Tibial nerve (tissue), 4 donors: Measurements from ENCODE around the gene TRPV5.

ENCODE experiments used
- EP300 ChIP-seq, 2 donors: sonication (generic); formaldehyde crosslinking; IDR thresholded peaks; one replicate each; pipeline ENCODE4 v1.6.1; 2017; ENCODE audit warnings: antibody characterized with exemption in 2 of 2, mild to moderate bottlenecking in 1 of 2
- POLR2A ChIP-seq, 2 donors: fragments of 450-650 bp; IDR thresholded peaks; one replicate each; pipeline ENCODE4 v1.6.1; 2017; ENCODE audit warnings: antibody characterized with exemption in 2 of 2, mild to moderate bottlenecking in 2 of 2, moderate library complexity in 2 of 2
- TF ChIP-seq, protein P1 (sequence below), 5 experiments: fragments of 200-600 bp in 3 of 5; fragments of 450-650 bp in 2 of 5; sonication (generic) in 3 of 5; IDR thresholded peaks; one replicate each; pipeline ENCODE4 v1.5.1; 2016 to 2019; ENCODE audit warnings: antibody characterized with exemption in 5 of 5, mild to moderate bottlenecking in 3 of 5, moderate library complexity in 2 of 5

DNA sequence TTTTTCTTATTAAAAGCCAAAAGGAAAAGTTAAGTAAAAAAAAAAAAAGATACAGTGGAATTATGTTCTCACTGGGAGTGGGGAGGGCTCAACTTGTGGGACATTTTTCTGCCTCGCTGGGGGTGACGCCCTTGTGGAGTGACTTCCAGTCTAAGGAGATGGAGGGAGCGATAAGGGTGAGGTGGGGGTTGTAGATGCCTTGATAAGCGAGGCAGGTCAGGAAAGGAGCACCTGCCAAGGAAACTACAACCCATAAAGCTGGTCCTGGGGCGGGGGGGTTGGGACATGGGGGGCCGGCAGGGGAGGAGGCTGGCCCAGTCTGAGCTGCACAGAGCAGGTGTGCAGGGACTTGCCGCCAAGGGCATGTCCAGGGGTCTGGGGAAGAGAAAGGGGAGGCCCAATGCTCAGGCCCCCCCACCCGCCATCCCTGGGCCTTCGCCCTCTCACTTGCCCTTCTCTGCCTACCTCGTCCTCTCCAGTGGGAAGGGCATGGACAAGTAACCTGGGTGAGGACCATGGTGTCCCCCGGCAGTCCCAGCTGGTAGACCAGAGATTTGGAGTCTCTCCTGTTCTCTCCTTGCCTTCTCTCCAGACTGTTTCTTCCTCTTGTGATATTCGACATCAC lies 2.5 kb upstream of the TRPV5 start:
- TF ChIP-seq, protein P1, sequence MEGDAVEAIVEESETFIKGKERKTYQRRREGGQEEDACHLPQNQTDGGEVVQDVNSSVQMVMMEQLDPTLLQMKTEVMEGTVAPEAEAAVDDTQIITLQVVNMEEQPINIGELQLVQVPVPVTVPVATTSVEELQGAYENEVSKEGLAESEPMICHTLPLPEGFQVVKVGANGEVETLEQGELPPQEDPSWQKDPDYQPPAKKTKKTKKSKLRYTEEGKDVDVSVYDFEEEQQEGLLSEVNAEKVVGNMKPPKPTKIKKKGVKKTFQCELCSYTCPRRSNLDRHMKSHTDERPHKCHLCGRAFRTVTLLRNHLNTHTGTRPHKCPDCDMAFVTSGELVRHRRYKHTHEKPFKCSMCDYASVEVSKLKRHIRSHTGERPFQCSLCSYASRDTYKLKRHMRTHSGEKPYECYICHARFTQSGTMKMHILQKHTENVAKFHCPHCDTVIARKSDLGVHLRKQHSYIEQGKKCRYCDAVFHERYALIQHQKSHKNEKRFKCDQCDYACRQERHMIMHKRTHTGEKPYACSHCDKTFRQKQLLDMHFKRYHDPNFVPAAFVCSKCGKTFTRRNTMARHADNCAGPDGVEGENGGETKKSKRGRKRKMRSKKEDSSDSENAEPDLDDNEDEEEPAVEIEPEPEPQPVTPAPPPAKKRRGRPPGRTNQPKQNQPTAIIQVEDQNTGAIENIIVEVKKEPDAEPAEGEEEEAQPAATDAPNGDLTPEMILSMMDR (IDR thresholded peaks at IDR 0.05), result no peak
- TF ChIP-seq POLR2A (IDR thresholded peaks at IDR 0.05) (no peak), EP300 (IDR thresholded peaks at IDR 0.05) (no peak)
